HG03066 (cell line): ENCODE data around the gene SLC2A2.

ENCODE experiments used
- ATAC-seq: cut with Tn5 transposase; IDR thresholded peaks from one replicate; pipeline ENCODE4 v1.9.1; 2021; ENCODE audit warnings: low read depth; ENCODE audit not compliant: unreplicated experiment

The SLC2A2 gene

DNA sequence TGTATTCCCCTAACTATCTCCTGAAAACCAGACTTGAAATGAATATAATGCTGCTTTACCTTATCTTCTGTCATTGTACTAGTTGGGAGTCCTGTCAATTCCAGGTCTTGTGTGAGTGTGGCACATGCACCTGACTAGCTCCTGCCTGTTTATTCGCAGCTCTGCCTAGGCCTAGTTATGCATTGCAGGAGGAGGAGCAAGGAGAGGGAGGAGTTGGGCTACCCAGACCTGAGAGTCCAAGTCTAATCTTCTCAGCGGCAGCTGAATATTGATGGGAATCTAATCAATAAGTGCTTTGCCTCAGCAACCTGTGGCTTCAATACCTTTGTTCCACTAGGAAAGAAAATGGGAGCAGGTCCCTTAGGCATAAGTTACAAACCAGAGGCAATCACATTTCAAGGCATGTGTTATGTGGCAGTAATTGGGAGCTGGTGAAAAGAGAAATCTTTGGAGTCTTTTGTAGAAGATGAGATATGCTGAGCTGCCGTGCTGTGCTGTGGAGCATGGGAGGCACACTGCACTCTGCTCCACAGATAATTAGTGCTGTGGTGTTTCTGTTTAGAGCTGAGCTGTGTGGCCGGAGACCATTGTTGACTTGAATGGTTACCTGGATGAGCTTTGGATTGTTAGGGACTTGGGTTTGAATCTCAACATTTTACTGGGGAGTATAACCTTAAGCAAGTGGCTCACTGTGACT, at the start of gene SLC2A2:
Gene SLC2A2 (minus strand): TSS at position 124 of the 697 bp plus-strand sequence. CDS start 50 bp downstream, at position 74.
- no peak for ATAC-seq

DNA sequence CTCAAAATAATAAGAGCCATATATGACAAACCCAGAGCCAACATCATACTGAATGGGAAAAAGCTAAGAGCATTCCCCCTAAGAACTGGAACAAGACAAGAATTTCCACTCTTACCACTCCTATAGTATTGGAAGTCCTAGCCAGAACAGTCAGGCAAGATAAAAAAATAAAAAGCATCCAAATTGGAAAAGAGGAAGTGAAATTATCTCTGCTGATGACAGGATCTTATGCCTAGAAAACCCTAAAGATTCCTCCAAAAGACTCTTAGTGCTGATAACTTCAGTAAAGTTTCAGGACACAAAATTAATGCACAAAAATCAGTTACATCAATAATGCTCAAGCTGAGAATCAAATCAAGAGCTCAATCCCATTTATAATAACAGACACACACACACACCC, 45.9 kb upstream of the SLC2A2 start:
- ATAC-seq: no peak

DNA sequence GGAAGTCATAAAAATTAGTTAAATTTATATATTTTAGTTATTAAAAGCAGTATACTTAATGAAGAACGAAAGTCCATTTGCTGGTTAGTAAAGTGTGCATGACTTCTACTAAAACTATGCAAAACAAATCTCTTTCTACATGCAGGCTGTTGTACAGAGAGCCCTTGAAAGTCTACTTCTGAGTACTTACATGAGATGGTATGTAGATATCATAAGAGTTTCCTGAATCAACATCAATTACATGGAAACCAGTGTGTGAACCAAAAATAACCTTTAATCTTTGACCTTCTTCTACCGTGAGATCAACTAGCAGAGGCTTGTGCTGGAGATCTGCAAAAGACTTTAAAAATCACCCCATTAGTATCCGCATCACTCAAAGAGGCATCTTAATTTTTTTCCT, 42.1 kb upstream of the SLC2A2 start:
- no peak for ATAC-seq

DNA sequence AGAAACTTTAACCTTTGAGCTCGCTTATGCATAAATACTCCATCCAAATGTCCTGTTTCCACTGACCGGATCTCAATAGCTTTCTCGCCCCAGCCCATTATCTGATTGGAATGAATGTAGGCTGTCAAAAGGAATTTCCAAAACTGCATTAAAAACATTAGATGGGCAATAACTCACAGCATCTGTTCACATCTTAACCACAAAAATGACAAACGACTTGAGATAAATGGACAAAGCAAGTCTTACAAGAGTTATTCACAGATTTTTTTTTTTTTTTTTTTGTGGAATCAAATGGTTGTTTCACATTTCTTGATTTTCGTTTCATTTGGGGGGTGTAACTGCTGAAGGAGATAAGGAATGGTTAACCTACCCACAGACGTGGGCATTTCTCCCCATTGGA, 39.7 kb upstream of the SLC2A2 start:
- ATAC-seq: no peak

DNA sequence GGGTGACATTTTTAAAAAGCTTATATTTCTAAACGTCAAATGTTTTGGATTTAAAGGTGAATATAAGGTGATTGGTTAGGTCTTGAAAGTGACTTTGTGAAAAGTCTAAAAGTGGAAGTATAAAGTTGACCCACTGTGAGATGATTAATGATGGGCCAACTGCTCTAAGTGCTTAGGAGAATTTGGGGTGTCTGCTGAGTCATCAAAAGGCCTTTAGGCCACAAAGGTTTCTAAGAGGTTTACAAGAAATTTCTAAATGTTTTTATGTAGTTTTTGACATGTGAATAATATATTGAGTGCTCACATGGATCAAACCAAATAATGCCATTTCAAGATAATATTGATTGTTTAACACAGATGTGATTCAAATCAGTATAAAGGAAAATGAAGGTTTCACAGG, 39.2 kb upstream of the SLC2A2 start:
- ATAC-seq: no peak

DNA sequence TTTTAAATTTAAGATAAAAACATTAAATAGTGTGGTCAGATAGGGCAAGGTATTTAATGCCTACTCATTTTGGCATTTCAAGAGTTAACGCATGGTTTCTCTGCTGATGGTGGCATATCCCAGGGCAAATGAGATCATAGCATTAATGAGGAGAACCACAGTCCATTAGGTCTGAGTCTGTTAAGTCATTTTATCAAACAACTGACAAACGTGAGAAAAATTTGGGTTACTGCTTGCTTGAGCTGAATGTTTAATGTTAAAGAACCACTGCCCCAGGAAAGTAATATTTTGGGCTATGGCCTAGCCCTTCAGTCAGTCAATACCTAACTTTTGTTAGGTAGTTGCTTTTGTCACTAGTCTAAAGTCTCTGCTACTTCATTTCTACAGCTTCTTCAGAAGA, 37.9 kb upstream of the SLC2A2 start:
- ATAC-seq: no peak

DNA sequence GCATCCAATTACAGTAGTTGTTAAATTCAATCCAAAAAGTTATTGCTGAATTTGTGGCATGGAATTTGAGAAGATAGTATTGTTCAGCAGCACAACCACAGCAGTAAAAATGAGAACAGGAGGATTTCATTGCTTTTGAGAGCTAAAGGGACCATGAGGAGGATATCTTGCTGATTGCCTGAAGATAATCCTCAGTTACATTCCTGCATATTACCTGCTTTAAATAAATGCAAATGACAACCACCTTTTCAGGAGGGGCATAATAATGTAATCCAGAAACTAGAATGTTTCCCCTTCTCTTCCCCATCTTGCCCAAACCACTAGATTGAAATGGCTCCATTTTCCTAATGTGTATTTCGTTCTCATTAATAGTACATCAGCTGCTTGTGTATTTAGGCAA, 35.2 kb upstream of the SLC2A2 start:
- no peak for ATAC-seq

DNA sequence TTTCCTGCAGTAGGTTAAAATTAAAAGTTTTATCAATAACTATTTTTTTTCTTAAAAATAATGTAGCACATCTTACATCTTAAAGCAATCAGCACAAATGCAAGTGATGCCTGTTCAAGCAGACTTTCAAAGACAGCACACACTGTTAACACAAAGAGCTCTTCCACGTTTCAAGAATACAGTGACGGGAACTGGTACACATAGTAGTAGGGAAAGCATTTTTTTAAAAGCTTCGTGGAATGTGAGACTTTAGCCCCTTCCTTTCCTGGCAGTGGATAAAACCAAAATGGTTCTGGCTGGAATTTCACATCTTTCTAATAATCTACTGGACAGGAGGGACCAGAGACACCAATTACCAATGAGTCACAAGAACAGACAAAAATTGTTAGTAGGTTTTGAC, 33.5 kb upstream of the SLC2A2 start:
- ATAC-seq: no peak

DNA sequence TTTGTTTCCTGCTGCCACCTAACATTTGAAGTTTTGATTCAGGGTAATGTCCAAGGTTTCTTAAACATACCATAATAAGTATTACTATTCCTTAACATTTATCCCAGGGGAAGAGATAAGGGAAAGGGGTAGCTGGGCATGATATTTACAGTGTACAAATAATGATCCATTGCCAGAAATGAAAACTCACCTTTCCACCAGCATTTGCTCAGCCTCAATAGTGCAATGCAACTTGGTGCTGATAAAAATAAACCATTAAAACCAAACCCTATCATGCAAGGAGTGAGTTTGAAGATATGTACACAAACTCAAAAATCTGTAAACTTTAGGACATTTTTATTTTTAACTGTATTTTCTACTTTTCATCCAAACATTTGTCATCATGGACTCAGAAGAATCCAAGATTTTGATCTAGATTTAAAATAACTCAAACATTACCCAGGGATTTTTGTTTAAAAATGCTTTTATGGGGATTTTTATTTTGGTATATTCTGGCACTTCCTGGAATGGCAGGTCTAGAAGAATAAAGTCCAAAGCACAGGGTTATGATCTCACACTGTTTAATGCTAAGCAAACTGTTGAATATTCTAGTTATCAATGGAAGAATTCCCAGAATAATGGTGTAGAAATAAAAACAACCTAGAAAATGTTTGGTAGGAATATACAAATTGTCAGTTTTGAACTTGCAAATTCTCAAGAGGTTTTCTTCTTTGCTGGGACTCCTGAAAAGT, 32.5 kb upstream of the SLC2A2 start:
- ATAC-seq: no peak

DNA sequence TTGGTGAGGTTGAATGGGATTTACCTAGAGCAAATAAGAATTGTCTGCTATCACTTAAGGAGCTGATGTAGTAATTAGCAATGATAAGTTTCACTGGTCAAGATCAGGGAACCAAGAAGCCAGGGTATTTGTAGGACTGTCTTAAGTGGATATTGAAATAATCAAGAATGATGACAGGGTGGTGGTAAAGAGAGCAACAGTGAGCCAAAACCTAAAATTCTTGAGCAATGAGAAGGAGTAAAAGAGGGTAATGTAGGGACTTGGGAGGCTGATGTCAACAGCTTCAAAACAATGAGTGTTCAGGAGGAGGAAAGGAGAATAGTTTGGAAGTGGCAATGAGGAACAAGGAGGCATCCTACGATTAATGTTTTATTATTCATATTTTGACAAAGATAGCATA, 31.5 kb upstream of the SLC2A2 start:
- no peak for ATAC-seq

DNA sequence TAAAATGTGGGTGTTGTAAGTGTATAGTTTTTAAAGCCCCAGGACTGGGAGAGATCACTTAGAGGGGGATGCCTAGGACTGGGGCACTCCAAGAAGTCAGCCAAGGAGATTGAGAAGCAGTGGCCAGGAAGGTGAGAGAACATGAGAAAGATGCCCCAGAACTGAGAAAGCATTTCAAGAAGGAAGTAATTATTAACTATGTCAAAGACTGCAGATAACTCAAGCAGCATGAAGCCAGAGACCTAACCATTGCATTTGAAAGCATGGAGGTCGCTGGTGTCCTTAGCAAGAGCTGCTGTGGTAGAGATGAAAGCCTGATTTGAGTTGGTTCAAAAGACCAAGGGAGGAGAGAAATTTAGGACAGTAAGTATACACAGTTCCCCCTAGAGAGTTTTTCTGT, 30.6 kb upstream of the SLC2A2 start:
- no peak for ATAC-seq

DNA sequence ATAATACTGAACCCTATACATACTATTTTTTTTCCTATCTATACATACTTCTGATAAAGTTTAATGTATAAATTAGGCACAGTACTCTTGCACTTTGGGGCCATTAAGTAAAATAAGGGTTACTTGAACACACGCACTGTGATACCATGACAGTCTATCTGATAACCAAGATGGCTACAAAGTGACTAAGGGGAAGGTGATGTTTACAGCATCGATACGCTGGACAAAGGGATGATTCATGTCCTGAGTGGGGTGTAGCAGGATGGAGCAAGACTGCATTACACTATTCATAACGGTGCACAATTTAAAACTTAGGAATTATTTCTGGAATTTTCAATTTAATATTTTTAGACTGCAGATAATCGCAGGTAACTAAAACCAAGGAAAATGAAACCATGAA, 30.0 kb upstream of the SLC2A2 start:
- no peak for ATAC-seq

DNA sequence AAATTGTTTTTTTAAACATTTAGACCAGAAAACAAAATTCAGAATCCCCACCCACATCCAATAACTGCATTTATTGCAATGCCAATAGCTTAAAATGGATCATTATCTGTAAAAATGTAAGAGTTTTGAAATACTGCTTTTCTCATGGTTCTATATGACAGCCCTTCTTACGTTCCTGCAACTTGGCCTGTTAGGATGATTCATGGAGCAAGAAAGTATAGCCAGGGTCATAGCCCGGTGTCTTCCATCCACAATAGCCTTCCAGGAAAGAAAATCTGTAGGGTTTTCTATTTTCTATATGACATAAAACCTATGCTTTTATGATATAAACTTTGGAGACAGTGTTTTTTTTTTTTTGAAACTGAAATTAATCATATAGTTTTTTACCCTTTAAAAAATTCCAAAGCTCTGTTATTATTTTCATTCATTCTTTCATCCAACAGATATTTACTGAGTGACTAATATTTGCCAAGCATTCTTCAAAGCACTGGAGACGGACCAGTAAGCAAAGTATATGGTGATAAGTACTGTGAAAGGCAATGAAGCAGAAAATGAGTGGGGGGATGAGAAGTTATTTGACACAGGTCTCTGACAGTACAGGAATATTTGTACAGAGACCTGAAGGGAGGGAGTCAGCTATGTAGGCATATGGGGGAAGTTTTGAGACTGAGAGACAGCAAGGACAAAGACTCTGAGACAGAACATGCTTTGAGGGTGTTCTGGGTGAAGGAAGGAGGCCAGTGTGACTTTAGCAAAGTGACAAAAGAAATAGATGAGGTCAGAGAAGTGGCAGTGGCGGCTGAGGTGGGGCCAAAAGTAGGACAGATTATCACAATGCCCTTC, 29.0 kb upstream of the SLC2A2 start:
- ATAC-seq: no peak

DNA sequence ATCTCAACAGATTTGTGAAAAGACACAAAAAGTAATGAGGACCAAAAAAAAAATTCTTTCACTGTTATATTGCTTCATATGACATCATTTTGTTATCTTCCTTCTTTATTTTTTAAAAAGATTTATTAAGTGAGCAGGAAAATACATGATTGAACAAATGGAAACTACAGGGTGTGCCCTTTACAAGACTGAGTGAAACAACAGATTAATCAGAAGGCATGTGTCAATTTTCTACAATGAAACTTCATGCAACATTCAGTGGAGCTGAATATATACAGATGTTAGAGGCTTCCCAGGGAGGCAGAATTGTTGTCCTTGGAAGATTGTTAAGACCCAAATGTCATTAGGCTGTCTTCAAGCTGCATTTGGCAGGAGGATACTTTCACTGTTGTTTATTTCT, 28.4 kb upstream of the SLC2A2 start:
- no peak for ATAC-seq

DNA sequence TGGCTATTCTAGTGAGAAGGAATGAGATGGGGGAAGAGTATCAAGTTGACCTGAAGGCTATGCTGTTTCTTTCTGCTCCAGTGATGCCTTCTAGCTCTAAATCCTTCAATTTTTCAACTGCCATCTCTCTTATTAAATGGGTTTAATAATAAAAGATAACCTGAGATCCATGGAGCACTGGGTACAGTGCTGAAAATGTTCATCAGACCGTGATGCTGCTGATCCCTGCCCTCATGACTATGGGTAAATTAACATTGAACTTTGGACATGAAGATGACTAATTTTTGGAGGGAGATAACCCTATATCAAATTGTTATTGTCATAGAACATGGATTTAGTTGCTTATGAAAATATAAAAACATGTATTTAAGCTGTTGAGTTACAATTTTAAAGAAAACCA, 27.7 kb upstream of the SLC2A2 start:
- ATAC-seq: no peak

DNA sequence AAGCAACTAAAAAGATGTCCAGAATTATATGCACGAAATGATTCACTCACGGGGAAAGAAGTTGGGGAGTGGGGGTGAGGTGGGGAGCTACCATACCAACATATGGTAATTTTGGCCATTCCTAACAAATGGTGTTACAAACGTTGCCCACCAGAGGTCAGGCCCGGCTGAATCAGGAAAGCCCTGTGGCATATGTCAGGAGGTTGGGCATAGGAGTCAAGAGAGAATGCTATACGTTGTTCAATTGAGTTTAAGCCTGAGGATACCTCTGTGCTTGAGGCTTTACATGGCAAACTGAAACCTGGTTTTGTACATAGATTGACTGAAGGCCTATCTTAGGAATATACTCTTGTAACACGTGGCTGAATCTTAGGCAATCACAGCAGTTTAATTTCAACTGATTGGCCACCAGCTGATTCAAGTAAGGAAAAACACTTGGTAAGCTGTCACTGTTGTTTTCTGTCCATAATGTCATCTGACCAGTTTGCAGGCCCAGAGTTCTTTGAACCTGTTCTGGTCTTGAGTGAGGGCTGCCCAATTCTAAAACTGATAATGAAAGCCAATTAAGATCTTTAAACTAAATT, 23.4 kb upstream of the SLC2A2 start:
- ATAC-seq: no peak

DNA sequence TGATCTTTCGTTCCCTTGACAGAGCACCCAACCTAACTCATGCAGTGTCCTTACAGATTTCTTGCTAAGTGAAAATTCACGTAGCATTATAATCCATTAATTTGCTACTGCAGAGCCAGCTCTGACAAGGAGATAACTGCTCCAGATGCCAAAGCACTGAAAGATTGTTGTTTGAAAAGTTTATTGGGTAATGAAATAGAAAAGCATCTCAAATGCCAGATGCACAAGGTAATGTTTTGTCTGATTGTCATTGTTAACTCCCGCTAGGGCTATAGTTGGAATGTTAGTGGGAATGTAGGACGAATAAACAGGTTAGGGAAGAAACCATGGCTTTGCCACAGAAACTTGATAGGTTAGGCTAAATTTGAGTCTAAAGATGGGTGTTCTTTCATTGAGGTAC, 20.2 kb upstream of the SLC2A2 start:
- ATAC-seq: no peak

DNA sequence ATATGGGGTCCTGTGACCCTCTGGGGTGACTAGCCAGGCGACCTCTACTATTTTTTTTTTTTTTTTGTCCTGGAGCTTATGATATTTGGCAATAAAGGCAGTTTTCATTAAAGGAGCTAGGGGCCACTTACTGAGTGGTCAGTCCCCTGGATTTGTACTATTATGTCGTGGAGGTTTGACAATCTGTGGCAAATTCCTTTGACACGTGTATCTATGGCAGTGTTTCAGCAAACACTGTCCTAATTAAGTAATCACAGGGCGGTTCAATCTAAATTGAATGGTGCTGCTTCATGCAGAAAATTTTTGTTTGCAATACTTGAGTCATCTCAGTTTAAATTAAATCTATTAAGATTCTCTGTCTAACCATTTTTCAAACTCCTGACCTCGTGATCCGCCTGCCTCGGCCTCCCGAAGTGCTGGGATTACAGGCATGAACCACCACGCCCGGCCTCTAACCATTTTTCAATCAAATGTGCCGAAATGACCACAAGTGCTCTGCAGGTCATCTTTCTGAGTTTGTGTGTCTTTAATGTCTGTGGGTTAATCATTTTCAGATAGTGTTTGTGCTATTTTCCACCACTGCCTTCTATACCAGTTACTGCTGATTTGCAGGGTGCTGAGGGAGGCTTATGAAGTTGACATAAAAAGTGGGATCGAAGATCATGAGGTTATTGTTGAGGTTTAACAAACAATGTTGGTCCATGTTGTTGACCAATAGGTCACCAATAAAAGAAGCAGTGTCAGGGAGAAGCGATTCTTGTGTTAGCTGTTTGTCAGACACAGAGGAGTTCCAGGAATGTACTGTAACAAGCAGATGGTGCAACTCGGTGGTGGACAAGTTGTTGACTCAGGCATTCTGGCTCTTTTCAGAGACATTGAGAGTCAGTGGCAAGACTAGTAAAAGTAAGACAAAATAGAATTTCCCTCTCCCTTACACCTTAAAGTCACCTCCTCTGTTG, 18.6 kb upstream of the SLC2A2 start:
- ATAC-seq: no peak

DNA sequence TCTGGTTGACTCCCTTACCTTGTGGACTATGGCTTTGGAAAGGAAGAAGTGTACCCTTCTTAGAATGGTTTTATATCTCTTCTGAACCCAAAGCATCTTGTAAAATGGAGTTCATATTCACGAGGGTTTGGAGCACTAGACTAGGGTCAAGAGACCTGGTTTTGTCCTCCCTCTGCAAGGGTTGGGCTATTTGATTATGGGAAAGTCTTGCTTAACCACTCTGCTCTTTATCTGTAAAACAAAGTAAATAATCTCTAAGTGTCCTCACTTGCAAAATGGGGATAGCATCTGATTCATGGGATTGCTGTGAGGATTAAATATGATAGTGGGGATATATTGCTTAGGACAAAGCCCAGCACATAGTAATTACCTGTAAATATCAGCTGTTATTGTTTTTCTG, 17.9 kb upstream of the SLC2A2 start:
- no peak for ATAC-seq

DNA sequence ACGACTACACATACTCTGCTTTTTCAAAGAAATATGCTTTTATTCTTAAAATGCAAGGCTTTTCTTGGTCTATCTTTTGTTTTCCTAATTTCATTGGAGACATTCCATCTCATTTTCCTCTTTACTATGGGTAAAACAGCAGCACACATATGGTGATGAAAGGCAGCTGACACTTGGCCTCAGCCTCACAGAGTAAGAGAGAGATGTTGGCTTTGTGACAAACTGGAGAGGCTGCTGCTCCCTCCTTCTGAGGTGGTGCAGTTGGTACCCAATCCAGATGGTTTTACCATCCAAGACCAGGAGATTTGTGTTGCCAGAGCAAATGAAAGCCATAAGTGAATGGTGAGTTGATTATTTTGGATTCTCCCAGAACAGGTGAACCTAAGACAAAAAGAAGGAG, 13.2 kb upstream of the SLC2A2 start:
- no peak for ATAC-seq
